Suppressor macrophage treated with lipopolysaccharide for 4 hours (primary cell): Measurements from ENCODE around the gene FBXW2.
"Not testable (repeated sequence)": the region's sequence is repeated elsewhere in the genome, so short reads cannot be mapped to it uniquely, and the experiment has no call there.

ENCODE experiments used
- DNase-seq: peaks from one replicate; pipeline ENCODE4 v3.0.0-alpha.2; 2020

Gene FBXW2

DNA sequence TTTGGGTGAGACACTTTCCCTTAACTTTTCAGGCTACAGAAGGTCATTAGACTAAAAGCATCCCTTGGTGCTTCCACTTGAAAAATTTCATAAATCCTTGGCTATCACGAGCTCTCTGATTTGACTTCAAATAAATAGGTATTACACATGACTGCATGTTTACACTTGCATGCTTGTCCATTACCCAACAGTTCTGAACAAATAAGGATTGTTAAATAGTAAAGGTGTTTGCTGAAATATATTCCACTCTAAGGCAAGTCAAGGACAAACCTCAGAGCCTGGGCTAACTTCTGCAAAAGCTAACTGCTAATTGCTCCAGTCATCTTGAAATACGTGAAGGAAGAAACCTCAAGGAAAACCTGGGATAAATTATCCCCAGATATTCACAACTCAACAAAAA is 14.5 kb downstream of the FBXW2 start:
- DNase-seq, result no peak

DNA sequence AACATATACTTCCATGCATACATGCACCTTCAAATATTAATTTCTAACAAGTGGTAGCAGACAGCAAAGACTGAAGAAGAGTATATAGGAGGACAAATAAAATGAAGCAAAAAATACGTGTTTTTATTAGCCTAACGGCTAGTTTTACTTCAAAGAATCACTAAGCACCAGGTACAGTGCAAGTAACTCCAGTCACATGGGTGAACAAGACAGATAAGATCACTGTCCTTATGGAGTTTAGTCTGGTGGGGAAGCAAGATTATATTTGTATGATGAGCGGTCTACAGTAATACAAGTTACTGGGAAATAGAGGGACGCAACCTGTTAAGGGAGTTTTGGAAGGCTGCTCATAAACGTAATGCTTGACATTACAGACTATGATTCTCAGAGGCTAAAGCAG is 16.0 kb downstream of the FBXW2 start:
- DNase-seq, result no peak

- DNase-seq, result no peak
These were observed 16.4 kb downstream of the FBXW2 start for GRCh38 chr9:120776788-120777187.

GRCh38 chr9:120775859-120776258 is 17.4 kb downstream of the FBXW2 start:
- no peak for DNase-seq

DNA sequence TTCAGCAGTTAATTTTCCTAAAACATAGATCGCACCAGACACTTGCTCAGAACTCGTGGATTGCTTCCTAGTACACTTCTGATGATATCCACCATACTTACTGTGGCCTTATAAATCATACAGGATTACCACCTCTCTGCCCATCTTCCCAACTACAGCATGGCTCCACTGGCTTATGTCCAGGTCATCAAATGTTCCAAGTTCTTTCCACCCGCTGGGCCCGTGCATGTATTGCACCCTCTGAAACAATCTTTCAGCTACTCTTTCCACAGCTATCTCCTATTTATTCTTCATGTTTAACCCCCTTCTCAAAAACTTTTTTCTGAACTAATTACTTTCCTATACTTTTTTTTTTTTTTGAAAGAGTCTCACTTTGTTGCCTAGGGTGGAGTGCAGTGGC is 18.5 kb downstream of the FBXW2 start:
- no peak for DNase-seq

DNA sequence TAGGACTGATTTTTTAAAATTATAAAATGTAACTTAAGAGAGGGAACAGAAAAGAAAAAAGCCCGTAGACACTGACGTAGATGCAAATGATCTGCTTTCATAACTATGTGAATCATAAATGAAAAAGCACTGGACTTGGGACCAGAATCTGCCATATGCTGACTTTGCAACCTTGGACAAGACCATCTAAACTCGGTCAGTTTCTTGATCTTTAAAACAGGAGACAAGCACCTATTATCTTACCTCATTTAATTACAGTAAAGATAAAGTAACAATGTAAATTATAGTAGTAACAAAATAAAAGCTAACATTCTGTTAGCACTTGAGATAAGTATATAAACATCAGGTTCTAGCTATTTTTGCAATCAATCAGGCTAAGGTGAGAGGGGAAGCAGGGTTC is 20.0 kb downstream of the FBXW2 start:
- no peak for DNase-seq

DNA sequence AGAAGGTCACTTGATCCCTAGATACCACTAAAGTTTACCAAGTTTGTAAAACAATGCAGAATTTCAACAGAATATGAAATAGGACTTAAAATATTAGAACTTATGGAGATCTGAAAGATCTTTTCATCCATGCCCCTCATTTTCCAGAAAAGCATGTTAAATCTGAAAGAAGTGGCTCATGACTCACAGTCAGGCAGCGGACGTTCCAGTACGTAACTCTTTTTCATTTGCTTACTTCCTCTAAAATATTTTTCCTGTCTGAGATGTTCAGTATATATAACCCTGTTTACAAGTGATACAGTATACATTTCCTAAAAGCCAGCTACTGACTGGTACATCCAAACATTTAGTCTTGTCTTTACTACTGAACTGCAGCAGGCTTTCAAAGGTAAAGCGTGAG is 22.3 kb downstream of the FBXW2 start:
- peak; percentile 72 for DNase-seq

DNA sequence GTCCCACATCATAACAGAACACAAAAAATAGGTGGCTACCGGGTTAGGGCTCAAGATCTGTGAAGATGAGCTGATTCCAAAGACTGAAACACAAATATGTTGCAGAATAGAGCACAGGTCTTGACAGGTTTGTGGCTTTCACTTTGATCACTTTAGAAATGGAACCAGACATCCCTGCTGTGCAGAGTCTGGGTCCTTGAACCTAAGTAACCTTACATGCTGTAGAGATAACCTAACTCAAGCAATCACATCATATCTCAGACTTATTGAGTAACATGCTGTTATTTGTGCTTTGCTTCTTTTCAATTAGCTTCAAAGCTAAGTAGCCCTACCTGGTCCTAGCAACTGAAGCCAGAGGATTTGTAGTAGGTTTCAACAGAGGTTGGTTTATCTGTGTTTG is 24.3 kb downstream of the FBXW2 start:
- DNase-seq, result no peak

DNA sequence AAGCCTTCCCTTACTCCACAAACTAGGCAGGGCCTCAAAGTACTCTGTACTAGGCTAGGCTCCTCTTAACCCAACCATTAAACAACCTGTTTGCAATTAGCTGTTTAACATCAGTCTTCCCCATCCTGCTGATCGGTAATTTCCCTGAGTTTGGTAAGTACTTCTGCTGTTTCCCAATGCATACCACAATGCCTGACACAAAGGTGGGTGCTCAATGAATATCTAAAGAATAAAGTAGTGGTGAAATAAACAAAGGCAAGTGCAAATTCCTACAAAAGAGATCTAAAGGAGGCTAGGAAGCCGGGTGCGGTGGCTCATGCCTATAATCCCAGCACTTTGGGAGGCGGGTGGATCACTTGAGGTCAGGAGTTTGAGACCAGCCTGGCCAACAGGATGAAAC is 25.0 kb downstream of the FBXW2 start:
- no peak for DNase-seq

DNA sequence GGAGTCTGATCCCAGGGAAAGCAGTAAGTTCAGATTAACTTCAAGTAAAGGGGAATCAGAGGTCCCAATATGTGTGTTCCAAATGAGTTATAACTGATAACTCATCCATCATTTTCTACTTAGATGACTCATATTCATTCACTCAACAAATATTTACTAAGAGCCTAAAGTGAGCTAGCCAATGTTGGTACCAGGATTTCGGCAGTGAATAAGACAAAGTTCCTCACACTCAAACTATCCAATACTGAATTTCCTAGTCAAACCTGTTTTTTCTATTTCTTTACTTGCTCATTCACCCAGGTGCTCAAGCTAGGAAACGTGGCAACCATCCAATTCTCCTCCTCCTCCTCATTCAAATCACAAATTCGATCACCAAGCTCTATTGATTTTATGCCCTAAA is 25.8 kb downstream of the FBXW2 start:
- no peak for DNase-seq

DNA sequence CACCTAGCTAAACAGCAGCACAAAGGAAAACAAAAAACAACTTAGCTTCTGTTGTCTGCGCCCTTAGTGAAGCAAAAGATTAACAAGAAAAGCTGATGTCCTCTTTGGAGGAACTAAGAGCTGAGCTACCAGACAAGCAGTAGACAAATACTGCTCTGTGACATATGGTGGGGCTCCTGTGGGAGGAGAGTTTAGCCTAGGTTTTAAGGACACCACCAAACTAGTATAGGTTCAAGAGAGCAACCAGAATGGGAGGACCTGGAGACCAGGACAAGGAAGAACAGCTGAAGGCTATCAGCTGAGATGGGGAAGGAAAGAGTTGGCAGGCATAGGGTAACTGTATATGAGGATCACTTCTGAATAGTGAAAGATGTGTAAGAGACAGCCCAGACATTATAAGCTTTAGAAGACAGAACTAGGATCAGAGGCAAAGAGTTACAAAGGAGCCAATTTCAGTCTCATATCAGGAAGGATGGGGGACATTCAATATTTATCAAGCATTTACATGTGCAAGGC is 27.2 kb downstream of the FBXW2 start:
- no peak for DNase-seq

GRCh38 chr9:120764476-120764875 is 28.7 kb downstream of the FBXW2 start:
- no peak for DNase-seq

- DNase-seq, result no peak
These were observed 32.2 kb downstream of the FBXW2 start for GRCh38 chr9:120761006-120761405.

DNA sequence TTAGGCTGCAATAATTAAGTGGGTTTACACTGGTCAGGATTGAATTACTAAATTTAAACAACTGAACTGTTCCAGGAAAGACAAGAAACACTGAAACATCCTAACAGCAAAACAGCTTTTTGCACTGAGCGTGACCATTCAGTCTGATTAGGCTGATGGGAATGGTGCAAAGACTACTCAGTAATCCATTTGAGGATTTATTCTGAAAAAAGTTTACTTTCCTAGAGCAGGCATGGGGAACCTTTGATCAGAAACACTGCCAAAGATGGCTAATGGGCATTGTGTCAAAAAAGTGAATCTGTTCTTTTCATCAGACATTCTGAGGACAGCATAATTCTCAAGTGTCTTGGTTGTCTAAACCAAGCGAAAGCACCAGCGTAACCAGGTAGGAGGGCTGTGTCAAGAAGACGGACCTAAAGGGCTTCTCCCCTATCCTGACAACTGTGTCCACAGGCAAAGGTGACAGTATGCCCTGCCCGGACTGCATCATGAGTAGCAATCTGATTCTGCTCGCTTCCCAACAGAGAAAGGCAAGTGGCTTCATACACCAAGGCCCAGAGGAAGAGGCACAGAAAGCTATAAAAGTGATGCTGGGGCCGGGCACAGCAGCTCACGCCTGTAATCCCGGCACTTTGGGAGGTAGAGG is 33.3 kb downstream of the FBXW2 start:
- DNase-seq, result no peak

GRCh38 chr9:120758544-120758943 is 34.7 kb downstream of the FBXW2 start:
- DNase-seq, result no peak

- peak; percentile 19 for DNase-seq
These were observed 35.9 kb downstream of the FBXW2 start for GRCh38 chr9:120757026-120757913.

- DNase-seq, result peak; percentile 52
These were observed 36.7 kb downstream of the FBXW2 start for GRCh38 chr9:120756531-120756930.

GRCh38 chr9:120755810-120756434 is 37.3 kb downstream of the FBXW2 start:
- peak; percentile 75 for DNase-seq

- no peak for DNase-seq
These were observed 38.2 kb downstream of the FBXW2 start for GRCh38 chr9:120755044-120755443.

DNA sequence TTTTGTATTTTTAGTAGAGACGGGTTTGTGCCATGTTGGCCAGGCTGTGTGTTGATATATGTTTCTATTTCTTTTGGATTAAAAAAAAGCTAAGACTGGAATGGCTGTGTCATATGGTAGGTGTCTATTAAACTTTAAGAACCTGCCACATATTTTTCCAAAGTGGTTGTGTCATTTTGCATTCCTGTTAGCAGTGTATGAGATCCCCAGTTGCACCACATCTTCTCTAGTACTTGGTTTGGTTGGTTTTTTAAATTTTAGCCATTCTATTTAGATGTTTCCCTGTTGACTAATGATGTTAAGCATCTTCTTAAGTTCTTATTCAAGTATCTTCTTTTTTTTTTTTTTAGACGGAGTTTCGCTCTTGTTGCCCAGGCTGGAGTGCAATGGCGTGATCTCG is 42.8 kb downstream of the FBXW2 start:
- no peak for DNase-seq

DNA sequence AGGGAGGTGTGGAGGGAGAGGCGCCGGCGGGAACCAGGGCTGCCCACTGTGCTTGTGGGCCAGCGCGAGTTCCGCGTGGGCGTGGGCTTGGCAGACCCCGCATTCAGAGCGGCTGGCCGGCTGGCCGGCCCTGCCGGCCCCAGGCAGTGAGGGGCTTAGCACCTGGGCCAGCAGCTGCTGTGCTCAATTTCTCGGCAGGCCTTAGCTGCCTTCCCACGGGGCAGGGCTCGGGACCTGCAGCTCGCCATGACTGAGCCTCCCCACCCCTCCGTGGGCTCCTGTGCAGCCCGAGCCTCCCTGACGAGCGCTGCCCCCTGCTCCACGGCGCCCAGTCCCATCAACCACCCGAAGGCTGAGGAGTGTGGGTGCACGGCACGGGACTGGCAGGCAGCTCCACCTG is 46.9 kb downstream of the FBXW2 start:
- not testable (repeated sequence) for DNase-seq

DNA sequence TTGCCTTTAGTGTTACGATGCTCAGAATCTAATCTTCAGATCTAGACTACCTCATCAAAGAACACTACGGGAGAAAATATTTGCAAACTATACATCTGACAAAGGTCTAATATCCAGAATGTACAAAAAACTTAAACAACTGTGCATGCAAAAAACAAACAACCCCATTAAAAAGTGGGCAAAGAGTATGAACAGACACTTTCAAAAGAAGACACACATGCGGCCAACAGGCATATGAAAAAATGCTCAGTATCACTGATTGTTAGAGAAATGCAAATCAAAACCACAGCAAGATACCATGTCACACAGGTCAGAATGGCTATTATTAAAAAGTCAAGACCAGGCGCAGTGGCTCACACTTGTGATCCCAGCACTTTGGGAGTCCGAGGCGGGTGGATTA is 47.9 kb downstream of the FBXW2 start:
- DNase-seq, result no peak

DNA sequence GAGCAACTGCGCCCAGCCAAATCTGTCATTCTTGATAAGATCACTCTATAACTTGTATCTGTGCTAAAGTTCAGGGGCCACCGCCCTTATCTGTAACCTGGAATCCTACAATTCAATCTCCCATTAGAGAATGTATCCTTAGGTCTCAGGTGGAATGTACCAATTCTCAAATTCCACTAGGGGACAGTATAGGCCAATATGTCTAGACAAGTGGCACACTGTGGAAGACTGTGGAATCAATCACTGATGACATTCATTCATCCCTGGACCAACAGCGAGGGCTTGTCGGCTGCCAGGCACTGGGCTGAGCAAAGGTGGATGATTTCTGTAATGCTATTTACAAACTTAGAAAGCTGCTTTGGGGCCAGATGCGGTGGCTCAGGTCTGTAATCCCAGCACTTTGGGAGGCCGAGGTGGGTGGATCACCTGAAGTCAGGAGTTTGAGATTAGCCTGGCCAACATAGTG is 50.2 kb downstream of the FBXW2 start:
- DNase-seq, result peak; percentile 53

- no peak for DNase-seq
These were observed 51.5 kb downstream of the FBXW2 start for GRCh38 chr9:120741701-120742100.
